GM19324 (cell line): ENCODE measurements around the gene SESN3.
"Not testable (repeated sequence)": the region's sequence is repeated elsewhere in the genome, so short reads cannot be mapped to it uniquely, and the experiment has no call there.

ENCODE experiments used
- ATAC-seq: cut with Tn5 transposase; IDR thresholded peaks from one replicate; pipeline ENCODE4 v1.9.1; 2021; ENCODE audit warnings: mild to moderate bottlenecking, moderate library complexity; ENCODE audit not compliant: unreplicated experiment, low FRiP score

The SESN3 gene

DNA sequence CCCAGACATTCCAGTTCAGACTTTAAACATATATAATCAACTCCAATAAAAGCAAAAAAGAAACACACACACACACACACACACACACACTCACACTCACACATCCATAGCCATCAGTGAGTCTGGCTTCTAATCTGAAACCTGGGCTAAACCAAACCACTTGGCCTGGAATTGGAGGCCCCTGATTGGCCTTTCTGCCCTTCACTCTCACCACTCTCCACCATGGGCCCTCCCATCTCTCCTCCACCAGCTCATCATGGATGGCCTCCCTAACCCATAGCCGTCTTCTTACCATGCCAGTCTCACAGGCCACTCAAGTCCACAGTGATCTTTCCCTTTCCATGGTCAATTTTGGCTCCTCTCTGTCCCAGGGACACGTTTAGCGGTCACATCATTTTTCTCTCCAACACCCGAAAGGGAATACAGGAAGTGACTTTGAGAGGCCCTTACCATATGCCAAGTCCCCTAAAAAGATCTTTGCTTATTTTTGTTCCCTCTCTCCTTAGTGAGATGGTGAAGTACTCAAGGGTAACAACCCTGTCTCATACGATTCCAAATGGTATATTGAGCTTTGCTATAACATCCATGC lies 74.8 kb downstream of the SESN3 start:
- ATAC-seq = no peak

DNA sequence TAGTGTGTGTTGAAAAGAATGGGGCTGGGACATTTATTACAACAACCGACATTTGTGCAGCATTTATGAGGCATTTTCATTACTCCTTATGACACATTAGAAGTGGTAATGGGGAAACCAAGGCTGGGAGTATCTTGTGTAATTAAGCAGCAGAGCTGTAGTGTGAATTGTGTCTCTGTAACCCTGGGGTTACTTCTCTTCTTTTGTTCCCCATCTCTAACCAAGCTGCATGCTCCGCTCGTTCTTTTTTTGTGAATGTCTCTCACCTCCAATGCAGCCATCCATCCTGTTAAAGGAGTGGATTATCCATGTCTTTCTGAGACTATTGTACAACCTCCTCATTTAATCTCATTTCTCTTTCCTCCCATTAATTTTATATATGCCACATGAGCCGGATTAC lies 75.6 kb downstream of the SESN3 start:
- no peak for ATAC-seq

DNA sequence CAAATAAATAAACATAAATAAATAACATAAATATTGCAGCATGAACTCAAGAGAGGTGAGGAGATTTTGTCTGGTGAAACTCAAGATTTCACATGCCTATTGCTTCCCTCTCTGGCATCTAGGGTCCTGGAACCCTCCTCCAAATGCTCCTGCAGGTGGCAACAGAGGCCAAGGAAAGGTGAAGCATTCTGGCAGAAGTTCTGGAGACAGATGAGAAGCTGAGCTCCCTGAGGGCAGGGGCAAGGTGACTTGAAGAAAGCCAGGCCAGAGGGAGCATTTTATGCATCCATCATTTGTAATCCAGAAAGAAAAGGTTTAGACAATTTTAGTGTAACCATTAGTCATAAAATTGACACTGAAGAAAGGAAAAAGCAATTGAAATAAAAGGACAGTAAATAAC lies 76.5 kb downstream of the SESN3 start:
- ATAC-seq = no peak

- ATAC-seq = no peak
These were observed 77.2 kb downstream of the SESN3 start for GRCh38 chr11:95153857-95154246.

DNA sequence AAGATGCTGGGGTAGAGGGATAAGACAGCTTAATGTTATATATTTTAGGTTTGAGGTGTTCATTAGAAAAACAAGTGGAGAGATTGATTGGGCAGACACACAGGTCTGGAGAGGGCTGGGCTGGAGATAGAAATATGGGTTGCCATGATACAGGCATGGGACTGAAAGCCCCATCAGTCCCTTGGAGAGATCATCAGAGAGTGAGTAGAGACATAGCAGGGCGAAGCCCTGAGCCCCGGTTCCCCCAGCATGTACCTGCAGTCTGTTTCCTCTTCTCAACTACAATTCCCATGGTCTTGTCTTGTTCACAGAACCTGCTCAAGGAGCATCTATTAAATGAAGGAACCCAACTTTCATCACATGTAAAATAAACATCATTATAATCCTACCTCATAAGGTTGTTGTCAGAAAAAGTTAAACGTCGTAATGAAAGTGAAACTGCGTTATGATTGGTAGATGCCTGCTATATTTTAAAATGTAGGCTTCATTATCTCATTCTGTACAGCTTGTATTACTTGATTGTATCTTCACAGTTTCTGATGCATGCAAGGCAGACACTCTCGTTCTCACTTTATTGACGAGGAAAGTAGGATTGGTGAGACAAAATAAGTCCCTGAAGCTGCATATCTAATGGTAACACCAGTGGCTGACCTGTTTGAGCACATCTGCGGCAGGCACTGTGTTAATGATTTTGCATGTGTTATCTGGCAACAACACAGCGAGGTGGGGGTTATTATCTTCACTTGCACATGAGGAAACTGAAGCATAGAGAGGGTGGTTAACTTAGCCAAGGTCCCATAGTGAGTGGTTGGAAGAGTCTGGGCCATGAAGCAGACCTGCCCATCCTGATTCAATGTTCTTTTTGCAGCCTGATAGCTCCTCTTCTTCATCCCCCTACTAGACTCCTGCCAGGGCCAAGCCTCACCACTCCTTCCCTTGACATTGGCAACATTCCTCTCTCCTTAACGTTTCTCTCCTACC lies 77.8 kb downstream of the SESN3 start:
- ATAC-seq = no peak

DNA sequence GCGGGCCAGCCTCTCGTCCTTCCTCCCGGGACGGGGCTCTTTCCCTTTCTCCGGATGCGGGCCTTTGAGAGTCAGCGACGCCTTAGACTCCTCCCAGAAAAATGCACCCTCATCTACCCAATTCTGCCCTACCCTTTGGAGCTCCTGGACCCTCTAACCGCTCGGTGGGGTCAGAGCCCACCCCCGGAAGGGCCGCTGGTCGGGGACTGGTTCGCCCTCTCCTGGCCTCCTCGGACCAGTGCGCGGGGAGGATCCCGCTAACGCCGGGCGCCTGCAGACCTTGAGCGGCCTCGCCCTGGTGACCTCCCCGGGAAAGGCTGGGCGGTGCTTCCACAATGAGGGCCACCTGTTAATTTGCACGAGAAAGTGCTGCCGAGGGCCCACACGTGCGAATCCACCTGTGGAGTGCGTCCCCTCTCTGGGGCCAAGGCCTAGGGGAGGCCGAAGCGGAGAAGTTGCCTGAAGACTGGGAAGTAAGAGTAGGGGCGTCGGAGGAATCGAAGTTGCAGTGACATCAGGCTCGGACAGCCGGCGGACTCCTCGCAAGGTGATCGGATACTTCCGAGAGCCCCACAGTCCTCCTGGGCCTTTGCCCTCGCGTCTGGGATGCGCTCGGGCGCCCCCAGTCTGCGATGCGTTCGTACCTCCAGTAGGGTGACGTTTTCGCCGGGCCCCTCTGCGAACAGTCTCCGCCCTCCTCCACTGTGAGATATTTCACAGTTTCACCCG lies 79.9 kb downstream of the SESN3 start:
- peak; percentile 85 for ATAC-seq

DNA sequence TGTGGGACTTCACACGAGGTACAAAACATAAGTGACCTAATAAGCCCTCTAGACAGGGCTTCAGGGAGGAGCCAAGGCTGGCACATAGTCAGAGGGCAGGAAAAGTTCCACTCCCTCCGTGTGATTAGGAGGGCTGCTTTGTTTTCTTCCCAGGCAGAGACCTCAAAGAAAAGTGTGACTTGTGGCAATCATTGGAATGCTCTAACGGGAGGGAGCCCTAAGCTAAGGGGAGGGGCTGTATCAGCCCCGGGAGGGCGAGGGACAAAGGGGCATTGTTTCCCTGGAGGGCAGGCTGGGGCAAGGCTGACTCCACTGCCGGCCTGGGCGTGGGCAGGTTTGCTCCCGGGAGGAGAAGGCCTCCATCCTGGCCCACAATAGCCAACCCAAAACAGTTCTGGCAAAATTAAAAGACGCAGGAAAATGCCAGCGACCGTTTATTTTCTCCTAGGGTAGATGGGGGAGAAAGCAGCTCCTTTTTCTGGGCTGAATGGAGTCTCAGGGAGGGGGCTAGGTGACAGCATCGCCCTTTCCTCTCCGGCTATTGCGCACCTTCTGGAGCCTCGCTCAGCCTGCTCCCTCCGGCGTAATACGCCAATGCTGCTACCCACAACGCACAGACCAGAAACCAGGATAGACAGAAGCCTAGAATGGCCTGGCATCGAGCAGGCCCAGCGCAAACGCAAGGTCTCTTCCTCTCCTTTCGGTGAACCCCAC lies 81.2 kb downstream of the SESN3 start:
- ATAC-seq = no peak

- no peak for ATAC-seq
These were observed 82.1 kb downstream of the SESN3 start for GRCh38 chr11:95148938-95149337.

DNA sequence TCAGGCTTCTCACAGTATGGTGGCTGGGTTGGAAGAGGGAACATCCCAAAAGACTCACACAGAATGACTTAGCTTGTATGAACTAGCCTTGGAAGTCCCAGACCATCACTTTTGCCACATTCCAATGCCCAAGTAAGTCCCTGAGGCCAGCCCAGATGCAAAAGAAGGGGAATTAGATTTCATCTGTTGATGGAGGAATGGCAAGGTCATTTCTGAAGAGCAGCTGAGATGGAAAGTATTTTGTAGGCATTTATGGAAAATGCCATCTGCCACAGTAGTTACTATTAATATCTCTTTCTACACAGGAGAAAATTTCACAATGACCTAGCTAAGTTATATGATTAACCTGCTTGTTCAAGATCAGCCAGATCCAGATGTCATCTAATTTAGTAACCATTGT lies 82.6 kb downstream of the SESN3 start:
- ATAC-seq = no peak

- no peak for ATAC-seq
These were observed 83.6 kb downstream of the SESN3 start for GRCh38 chr11:95147364-95147905.

DNA sequence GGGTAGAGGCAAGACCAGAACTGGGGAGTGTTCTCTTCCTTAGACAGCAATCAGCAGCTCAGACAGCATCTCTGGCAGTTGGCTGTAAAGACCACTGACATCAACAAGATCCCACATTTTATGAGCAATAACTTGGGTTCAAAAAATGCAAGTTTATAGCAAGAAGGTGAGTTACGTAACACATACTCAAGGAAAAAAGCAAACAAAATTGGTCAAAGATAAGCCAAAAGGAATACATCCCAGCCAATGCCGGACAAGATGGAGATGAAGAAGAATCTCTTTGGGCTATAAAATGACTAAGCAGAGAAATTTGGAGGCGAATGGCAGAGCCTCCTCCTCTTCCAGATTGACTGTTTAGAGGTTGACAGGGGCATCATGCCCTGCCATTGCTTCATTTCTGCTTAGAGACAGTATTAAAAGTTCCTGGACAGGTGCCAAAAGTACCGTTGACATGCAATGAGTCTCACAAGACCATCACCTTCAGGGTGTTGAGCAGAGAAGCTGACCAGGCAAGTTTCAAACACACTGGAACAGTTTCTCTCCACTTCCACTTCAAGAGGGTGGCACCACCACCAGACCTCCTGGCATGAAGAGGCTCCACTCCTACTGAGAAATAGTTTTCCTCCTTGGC lies 85.5 kb downstream of the SESN3 start:
- ATAC-seq = no peak

DNA sequence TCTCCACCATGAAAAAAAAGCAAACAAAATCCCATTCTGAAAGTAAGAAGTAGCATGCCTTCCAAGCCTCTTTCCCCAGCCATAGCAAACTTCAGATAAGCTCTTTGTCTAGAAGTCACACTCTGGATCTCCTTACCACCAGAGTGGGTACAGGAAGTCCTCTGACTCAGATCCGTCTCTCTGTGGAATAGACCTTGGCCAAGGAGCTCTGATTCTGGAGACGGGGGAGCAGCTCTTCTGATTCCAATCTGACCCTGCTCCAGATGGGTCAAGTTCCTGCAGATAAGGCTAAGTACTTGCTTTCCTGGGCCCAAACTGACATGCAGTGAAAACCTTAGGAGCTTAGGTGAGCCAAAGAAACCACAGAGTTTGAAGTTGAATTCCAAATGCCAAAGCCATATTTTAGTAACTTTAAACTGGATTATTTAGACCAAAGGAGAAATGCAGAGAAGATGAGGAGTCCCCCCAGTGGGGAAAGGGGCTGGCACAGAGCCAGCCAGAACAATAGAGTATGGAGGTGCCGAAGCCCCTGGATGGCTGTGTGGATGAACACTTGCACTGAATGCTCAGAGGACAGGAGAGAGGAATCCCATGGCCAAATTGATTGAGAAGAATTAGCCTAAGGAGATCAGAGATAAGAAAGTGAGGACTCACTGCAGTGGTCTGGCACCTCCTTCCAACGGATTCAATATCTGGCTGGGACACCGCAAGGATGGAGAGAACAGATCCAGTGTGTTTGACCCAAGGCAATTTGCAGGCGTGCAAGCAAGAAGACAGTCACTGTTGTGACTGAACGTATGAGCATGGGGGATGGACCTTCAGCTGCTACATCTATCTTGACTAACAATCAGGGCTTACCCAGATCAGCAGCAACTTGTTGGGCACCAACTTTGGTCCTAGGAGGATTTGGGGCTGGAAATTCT lies 86.4 kb downstream of the SESN3 start:
- no peak for ATAC-seq

GRCh38 chr11:95143106-95143681 lies 87.8 kb downstream of the SESN3 start:
- no peak for ATAC-seq

GRCh38 chr11:95142431-95142830 lies 88.6 kb downstream of the SESN3 start:
- ATAC-seq = no peak

- ATAC-seq = no peak
These were observed 90.5 kb downstream of the SESN3 start for GRCh38 chr11:95140397-95141033.

- peak; percentile 81 for ATAC-seq
These were observed 92.6 kb downstream of the SESN3 start for GRCh38 chr11:95138448-95138847.

DNA sequence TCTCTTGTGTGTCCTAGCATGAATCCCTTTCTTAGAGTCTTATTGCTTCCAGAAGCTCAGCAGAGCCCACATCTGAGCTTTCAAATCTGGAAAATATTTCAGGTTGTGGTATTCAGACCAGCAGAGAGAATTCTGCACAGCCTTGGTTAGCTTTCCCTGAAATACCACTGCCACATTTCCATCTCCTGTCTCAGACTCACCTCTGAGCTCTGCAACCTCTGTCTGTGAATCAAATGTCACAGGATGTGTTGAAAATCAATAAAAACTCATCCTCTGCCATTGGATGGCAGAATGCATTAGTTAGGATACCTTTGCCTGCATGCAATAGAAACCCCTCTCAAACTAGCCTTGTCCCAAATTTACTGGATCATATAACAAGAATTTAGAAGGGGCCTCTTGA lies 93.7 kb downstream of the SESN3 start:
- ATAC-seq = no peak

- ATAC-seq = not testable (repeated sequence)
These were observed 94.3 kb downstream of the SESN3 start for GRCh38 chr11:95136747-95137146.
